HG03045 (cell line): ENCODE measurements around the gene TMEM30B.

ENCODE experiments used
- ATAC-seq: cut with Tn5 transposase; IDR thresholded peaks from one replicate; pipeline ENCODE4 v1.9.1; 2021; ENCODE audit warnings: mild to moderate bottlenecking, moderate library complexity; ENCODE audit not compliant: unreplicated experiment

The TMEM30B gene

DNA sequence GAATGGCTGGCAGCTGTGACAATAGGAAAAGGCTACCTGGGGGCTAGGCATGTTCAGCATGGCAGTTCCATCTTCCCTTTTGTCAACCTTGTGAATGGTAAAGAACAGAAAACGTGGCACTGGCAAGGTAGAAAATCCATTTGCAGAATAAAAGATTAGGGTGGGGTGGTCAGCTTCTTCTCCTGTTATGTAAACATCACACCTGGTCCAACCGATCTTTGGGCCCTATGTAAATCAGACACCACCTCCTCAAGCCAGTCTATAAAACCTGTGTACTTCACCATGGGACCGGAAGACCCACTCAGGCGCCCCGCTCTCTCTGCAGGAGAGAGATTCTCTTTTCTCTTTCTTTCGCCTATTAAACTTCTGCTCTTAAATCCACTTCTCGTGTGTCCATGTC lies 19.6 kb upstream of the TMEM30B start:
- no peak for ATAC-seq

DNA sequence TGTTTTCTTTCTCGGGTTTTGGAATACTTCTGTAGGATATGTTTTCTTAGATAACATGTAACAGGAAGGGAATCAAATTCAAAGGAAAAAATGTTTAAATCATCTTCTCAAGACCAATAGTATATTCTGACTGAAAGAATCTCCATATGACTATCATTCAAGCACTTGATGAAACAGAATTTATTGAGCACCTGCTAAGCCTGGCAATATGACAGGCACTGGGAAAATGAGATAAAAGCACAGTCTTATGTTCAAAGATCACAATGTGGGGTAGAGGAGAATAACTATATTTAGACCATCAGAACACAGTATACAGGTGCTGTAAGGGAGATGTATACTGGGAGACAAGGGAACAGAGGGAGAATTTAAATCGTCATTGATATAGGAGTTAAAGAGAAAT lies 19.1 kb upstream of the TMEM30B start:
- no peak for ATAC-seq

DNA sequence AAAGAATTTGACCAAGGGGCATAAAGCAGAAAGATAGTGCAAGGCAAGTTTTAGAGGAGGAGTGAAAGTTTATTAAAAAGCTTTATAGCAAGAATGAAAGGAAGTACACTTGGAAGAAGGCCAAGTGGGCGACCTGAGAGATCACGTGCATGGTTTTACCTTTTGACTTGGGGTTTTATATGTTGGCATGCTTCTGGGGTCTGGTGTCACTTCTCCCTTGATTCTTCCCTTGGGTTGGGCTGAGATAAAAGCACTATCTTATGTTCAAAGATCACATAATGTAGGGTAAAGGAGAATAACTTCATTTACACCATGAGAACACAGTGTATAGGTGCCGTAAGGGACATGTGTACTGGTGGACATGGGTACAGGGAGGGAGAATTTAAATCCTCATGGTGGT lies 17.7 kb upstream of the TMEM30B start:
- no peak for ATAC-seq

DNA sequence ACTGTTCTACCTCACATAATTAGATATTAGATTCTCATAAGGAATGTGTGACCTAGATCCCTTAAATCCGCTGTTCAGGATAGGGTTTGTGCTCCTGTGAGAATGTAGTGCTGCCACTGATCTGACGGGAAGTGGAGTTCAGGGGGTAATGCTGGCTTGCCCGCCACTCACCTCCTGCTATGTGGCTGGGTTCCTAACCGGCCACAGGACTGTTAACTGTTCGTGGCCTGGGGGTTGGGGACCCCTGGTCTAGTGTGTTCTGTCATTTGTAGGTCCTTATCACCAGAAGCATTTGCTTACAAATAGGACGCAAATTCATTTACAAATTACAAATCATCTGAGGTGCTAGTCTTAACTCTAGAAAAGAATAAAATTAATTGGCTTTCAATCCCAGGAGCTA lies 16.4 kb upstream of the TMEM30B start:
- no peak for ATAC-seq

DNA sequence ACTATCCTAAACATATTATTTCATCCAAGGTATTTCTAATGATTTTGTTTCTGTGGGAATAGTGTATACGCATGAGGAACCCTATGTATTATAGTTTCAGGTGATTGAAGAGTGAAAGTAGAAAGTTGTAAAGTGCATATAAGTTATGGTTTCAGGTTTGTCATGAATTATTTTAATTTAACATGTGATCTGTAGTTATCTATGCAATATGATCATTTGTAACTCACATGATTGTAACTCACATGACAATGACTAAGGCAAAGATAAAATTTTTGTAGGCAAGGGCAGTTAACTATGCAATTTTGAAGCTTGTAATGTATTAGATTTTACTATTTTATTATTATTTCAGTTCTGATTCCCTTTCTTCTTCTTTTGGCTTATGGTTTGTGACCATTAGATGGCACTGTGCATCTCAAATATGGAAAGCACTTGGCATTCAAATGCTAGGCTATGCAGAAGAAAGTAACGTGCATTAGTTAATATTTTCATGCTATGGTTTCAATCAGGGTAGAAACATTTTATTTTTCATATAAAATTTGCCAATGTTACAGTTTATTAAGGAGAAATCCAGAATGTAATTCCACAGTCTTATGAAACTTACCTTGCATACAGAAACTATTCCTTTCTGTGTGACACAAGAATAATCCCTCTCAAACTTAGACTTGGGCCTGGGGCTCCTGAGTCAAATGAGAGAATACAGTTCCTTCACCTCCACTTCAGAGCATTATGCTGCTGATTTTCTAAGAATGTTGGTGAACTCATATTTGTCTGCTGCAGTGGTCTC lies 15.8 kb upstream of the TMEM30B start:
- no peak for ATAC-seq

DNA sequence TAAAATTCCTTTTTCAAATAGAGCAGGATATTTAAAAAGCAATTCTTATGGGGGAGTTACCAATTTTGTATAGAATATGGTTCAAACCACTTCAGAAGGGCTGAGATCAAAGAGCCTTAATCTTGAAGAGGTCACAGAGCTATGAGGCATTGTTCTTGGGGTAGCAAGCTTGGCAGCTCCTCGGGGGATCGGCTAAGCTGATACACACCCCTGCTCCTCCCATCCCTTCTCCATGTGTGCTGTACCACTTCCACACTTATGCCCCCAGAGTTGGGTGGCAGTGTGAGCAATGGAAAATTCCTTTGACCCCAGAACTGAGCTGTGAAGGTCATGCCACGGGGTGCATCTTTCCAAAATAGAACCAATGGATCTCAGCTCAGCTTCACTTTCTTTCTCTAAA lies 15.0 kb upstream of the TMEM30B start:
- no peak for ATAC-seq

DNA sequence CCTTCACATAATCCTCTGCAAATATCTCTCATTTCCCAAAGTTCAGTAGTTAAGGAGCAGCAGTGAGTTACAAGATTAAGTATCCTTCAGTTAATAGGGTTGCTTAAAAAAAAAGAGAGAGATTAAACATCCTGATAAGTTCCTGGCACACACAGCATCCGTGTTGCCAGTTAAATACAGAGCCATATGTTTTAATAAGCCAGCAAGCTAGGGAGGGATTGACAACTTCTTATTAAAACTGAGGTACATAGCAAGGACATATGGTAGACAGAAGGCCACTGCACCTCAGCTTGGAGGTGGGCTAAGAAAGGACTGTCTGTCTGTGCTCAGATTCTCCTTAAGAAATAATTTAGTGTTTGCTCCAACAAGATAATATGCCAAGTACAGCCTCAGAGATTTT lies 9.6 kb upstream of the TMEM30B start:
- no peak for ATAC-seq

DNA sequence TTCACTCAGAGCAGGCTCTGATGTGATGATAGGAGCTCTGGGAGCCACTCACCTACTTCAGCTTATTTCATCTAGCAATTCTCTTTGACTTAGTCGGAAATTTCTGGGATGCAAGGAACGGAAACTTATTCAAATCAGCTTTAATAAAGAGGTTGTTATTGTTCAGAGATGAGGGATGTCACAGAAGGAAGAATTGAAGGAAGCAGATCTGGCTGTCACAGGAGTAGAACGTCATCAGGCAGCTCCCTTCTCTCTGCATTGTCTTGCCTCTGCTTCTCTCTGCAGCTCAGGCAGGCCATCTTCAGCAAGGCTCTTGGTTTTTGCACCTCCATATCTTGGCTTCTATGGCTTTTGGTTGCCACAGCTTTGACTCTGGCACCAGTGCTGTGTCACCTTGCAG lies 7.6 kb upstream of the TMEM30B start:
- no peak for ATAC-seq

DNA sequence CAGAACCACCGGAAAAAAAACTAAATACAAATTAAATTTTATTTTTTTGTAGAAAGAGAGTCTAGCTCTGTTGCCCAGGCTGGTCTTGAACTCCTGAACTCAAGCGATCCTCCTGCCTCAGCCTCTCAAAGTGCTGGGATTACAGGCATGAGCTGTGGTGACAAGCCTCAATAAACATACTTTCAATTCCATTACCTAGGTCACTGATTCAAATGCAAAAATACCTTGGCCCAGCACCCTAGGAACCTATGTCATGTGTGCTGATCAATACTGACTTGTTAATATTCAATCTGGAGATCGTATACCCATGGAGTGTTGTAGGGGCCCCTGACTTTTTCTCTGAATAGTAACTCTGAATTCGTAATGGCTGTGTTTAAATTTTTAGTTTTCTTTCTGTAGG lies 7.1 kb upstream of the TMEM30B start:
- ATAC-seq: no peak

DNA sequence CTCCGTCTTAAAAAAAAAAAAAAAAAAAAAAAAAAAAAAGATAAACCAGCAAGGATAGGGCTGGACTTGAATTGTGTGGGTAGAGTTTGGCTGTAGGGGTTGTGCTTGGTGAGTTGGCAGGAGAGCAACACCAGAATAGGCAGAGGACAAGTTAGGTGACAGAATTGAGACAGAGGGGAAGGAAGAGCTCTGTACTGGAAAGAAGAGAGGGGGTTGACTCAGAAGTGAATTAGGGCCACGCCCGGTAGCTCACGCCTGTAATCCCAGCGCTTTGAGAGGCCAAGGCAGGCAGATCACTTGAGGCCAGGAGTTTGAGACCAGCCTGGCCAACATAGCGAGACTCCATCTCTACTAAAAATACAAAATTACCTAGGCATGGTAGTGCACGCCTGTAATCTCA lies 6.1 kb upstream of the TMEM30B start:
- ATAC-seq: no peak

DNA sequence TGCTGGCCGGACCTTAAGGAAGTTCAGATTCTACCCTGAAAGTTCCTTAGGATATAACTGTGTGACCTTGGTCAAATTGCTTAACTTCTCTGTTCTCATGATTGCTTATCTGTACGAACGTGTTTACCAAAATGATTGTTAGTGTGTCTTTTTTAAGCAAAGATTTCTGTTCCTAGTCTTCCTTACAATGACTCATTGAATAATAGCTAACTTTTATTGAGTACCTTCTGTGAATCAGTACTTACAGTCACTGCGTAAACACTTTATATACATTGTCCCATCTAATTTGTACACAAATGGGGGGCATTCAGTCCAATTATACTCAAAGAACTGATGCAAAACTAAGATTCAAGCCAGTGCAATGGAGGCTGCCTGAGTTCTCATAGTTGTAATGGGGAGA lies 4.2 kb upstream of the TMEM30B start:
- no peak for ATAC-seq

DNA sequence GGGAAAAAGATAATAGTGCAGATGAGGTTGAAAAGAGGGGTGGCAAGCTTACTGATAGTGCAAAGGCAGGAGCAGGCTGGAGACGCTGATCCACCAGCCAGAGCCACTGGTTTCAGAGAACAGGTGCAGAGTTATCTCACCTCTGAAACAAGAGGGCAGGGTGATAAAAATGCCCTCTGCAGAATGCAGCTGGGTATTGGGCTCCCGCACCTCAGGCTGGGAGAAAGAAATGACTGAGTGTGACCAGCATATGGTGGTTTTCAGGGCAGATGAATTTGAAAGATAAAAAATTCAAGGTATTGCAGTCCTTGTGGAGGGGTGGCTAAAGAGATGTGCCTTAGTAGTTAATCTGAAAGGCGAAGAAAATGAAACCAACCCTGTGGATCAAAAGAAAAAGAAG lies 2.9 kb upstream of the TMEM30B start:
- ATAC-seq: no peak

DNA sequence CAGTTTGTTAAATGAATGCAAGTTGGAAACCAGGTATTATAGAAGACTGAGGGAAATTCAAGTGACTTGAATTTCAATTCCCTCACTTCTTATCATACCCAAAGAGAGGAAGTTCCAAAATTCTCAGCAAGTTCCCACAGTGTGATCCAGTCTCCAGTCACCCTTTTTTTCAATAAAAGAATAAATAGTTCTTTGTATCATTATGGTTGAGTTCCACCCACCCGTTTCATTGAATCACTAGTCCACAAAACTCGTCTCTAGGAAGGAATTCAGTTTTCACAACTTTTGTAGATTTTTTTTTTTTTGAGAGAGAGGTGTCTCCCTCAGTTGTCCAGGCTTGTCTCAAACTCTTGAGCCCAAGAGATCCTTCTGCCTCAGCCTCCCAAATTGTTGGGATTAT lies 1.6 kb upstream of the TMEM30B start:
- no peak for ATAC-seq

DNA sequence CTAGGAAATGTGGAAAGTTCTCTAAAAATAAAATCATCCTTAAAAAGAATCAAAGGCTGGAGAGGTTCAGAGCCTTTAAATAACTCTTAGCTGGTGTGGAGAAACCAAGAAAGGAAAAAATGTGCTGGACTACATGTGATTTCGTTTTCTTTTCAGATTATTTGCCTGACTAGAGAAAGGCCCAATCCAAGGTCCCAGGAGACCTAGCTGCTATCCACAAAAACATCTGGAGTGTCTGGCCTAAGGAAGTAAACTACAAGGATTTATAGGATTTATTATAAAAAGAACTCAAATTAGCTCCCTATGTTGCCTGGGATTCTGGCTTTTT lies 774 bp upstream of the TMEM30B start:
- ATAC-seq: no peak

DNA sequence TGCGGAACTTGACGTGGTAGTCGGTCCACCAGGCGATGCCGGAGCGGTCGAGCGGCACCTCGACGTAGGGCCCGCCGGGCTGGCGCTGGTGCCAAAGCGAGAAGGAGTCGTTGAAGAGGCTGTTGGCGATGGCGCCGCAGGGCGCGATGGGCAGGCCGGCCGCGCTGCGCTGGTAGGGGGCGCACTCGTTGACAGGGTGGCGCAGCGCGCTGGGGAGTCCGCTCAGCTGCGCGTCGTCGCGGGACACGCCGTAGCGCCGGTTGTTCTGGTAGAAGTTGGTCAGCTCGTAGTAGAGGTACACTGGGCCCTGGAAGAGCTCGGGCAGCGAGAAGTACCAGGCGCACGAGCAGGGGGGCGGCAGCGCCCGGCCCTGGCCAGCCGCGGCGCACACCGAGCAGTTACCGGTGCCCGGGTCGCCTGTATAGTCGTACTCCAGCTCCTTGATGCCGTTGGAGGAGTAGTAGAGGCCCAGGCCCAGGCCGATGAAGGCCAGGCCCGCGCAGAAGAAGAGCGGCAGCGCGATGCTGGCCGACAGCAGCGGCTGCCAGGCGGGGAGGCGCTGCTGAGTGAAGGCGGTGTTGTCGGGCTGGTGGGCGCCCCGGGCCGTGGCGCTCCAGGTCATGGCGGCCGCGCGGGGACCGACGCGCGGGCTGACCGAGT lies 482 bp downstream of the TMEM30B start:
- ATAC-seq: no peak

DNA sequence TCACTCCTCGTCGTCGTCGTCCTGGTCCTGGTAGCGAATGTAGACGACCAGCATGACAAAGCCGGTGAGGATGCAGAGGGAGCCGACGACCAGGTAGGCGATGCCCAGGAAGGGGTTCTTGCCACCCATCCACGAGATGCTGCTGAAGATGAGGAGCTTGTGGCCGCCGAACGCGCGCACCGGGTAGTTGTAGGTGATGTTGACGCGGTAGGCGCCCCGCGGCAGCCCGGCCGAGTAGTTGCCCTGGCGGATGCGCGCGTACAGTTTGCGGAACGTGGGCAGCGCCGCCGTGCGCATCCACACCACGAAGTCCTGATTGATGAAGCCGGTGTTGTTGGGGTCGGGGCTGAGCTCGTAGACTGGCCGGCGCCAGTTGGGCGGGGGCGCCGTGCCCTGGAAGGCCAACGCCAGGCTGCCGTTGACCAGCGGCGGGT lies 1.0 kb downstream of the TMEM30B start:
- no peak for ATAC-seq

DNA sequence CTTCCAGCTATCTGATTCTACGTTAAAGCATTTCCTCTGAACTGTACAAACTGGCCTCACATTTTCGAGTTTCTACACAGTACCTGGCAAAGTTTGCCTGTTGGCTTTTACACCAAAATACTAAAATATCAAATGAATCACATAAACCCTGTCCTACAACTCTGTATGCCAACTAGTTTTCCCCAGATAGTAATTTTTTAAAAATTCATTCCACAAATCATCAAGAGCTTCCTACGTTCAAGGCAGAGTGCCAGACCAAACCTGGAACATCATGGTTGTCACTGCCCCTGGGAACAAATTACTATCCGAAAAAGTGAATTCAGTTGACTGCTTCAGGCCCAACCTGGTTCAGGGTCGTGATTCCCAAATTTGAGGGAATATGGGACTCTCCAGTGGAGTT lies 2.1 kb downstream of the TMEM30B start:
- no peak for ATAC-seq

DNA sequence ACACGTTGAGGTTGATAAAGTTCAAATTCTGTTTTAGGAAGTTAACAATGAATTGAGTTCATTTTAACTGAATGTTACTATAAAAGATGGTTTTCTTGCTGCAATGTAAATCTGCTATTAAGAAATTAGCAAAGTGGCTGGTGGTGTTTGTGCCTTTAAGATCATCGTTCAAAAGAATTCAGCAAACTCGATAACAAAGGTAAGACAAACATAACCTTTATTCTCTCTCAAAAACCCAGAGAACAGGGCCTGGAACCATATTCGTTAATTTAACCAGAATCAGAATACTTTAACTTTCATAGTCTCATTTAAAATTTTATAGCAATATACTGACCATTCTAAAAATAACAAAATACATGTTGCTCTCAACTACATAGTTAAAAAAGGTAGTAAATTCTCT lies 3.4 kb downstream of the TMEM30B start:
- no peak for ATAC-seq

DNA sequence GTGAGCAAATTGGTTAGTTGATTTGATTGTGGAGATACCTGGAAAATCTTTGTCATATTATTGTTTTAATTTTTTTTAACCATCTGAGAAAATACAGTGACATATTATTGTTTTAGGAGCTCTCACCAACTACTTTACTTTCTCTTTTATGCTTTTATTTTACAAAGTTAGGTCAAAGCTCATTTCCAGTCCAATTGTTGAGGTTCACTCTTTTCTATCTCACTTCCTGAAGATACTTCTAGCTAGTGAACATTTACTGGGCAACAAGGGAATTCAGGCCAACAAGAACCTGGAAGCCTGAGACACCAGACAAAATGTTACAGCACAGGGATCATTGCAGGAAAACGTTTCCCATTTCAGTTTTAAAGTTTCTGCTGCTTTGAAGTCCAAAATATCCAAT lies 3.9 kb downstream of the TMEM30B start:
- no peak for ATAC-seq

DNA sequence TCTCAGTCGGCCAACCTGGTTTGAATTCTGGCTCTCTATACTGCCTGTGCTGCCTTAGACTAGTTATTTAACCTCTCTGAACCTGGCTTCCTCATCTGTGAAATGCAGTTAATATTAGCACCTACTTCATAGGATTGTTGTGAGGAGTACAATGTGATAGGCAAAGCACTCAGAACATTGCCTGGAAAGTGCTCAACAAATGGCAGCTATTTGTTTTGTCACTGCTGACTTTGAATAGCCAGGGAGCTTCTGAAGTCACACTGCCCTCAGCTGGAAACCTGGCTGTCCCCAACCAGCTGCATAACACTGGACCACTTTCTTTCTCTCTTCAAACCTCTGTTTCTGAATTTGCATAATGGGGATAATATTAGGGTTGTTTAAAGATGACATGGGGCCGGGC lies 9.6 kb downstream of the TMEM30B start:
- no peak for ATAC-seq

DNA sequence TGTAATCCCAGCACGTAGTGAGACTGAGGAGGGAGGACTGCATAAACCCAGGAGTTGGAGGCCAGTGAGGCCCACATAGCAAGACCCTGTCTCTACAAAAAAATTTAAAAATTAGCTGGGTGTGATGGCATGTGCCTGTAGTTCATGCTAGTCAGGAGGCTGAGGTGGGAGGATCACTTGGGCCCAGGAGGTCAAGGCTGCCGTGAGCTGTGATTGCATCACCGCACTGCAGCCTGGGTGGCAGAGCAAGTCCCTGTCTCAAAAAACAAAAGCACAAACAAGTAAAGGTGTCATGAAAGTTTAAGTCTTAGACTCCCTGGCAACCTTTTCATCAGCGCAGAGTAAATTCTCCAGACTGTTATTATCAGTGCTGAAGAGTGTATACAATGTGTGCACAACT lies 10.4 kb downstream of the TMEM30B start:
- ATAC-seq: no peak

DNA sequence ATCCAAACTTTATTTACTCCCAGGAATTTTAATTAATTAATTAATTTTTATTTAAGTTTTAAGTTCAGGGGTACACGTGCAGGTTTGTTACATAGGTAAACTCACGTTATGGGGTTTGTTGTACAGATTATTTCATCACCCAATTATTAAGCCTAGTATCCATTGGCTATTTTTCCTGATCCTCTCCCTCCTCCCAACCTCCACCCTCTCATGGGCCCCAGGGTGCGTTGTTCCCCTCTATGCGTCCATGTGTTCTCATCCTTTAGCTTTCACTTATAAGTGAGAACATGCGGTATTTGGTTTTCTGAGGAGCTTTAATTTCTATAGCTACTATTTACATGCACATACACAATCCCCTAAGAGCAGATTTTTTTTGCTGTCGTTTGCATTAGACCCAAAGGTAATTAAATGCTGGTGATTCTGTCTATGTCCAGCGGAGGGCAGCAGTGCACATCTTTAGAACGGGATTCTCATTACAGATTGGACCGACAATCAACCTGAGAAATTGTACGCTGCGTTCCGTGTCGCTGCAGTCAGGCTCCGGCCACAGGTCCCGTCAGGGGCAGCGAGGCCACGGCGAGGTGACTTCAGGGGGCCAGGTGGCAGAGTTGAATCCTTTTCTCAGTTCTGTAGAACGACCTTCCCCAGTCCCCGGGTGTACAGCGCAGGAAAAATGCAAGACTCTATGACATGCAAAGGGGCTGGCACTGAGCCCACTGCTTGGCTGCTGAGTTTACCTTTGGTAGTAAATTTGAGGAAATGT lies 11.6 kb downstream of the TMEM30B start:
- ATAC-seq: peak; percentile 67
